Esophagus muscularis mucosa (tissue), 4 donors: ENCODE data around the gene AHRR. TPM values are rescaled to one million over a fixed set of nuclear protein-coding genes. Genes with fewer than 3 reads are reported as not detected.

Source experiments
- DNase-seq: peaks from one replicate; pipeline ENCODE4 v3.0.0-alpha.2; 2017; ENCODE audit errors: extremely low spot score
- H3K27ac ChIP-seq, 4 donors: fragments of 200-600 bp; sonication (generic); replicated peaks in 1 of 4; 1 replicate in 3 of 4; 2 replicates in 1 of 4; pipeline ENCODE4 v1.5.1; 2016 to 2019; ENCODE audit warnings: mild to moderate bottlenecking in 1 of 4
- H3K27me3 ChIP-seq, 4 donors: fragments of 200-600 bp; sonication (generic); one replicate each; pipeline versions ENCODE4 v1.5.1 to v1.6.0; 2016 to 2019
- H3K36me3 ChIP-seq, 4 donors: fragments of 200-600 bp; sonication (generic); one replicate each; pipeline ENCODE4 v1.5.1; 2016 to 2019
- H3K4me1 ChIP-seq, 4 donors: fragments of 200-600 bp; sonication (generic); one replicate each; pipeline ENCODE4 v1.5.1; 2016 to 2019
- H3K4me3 ChIP-seq, 4 donors: fragments of 200-600 bp; sonication (generic); 1 replicate in 2 of 4; 2 replicates in 2 of 4; pipeline ENCODE4 v1.5.1; 2016 to 2019; ENCODE audit warnings: mild to moderate bottlenecking in 4 of 4, moderate library complexity in 1 of 4
- H3K9me3 ChIP-seq, 4 donors: fragments of 200-600 bp; sonication (generic); 1 replicate in 3 of 4; 2 replicates in 1 of 4; pipeline ENCODE4 v1.5.1; 2016 to 2019
- EP300 ChIP-seq: sonication (generic); formaldehyde crosslinking; IDR thresholded peaks from one replicate; pipeline ENCODE4 v1.6.1; 2017; ENCODE audit warnings: antibody characterized with exemption
- POLR2A ChIP-seq: fragments of 450-650 bp; IDR thresholded peaks from one replicate; pipeline ENCODE4 v1.6.1; 2017; ENCODE audit warnings: antibody characterized with exemption, moderate library complexity, mild to moderate bottlenecking, low read depth
- POLR2AphosphoS5 ChIP-seq, 2 donors: sonication (generic); formaldehyde crosslinking; IDR thresholded peaks; one replicate each; pipeline ENCODE4 v1.6.1; 2017; ENCODE audit warnings: antibody characterized with exemption in 2 of 2
- WGBS: methylation state at CpG from one replicate; pipeline ENCODE4 v1.1.5; 2018; 5-methylcytosine and 5-hydroxymethylcytosine counted together
- intact Hi-C: fragments of 100-400 bp; cut with DNase I; formaldehyde crosslinking; loops from one replicate; pipeline ENCODE4 v1.15.1; 2023
- total RNA-seq, 4 donors: library from RNA; depleted of rRNA; stranded (reverse); fragments of >200 nt; gene quantifications; one replicate each; pipeline versions ENCODE4 v1.1.0 to v1.2.1, GENCODE V29; 2016
- TF ChIP-seq, protein P1 (sequence below), 3 experiments: fragments of 200-600 bp in 2 of 3; fragments of 450-650 bp in 1 of 3; sonication (generic) in 2 of 3; IDR thresholded peaks; one replicate each; pipeline ENCODE4 v1.5.1; 2017 to 2019; ENCODE audit warnings: antibody characterized with exemption in 3 of 3, mild to moderate bottlenecking in 2 of 3, moderate library complexity in 1 of 3

The AHRR gene
- total RNA-seq, 4 donors from 2014 or later, result 0.33 to 5.5 (median 0.86) TPM

DNA sequence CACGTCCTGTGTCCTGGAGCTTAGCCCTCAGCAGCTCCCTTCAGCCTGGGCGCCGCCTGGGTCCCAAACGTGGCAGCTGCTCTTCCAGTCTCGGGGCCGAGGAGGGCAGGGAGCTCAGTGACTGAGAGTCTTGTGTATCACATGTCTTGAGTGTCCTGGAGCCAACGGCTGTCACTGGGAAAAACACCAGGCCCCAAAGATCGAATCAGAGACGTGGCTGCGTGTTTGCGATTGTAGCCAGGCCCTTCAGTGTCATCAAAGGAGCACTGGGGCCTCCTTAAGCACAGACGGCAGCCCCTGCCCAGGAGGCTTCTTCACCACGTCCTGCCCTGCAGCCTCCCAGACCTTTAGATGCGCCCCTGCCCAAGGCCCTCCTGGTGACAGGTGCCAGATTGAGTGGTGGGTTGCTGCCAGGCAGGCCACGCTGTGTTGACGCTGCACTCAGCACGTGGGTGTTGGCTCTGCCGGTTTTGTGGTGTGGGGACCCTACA is 115.8 kb downstream of the AHRR start:
- TF ChIP-seq, protein P1, sequence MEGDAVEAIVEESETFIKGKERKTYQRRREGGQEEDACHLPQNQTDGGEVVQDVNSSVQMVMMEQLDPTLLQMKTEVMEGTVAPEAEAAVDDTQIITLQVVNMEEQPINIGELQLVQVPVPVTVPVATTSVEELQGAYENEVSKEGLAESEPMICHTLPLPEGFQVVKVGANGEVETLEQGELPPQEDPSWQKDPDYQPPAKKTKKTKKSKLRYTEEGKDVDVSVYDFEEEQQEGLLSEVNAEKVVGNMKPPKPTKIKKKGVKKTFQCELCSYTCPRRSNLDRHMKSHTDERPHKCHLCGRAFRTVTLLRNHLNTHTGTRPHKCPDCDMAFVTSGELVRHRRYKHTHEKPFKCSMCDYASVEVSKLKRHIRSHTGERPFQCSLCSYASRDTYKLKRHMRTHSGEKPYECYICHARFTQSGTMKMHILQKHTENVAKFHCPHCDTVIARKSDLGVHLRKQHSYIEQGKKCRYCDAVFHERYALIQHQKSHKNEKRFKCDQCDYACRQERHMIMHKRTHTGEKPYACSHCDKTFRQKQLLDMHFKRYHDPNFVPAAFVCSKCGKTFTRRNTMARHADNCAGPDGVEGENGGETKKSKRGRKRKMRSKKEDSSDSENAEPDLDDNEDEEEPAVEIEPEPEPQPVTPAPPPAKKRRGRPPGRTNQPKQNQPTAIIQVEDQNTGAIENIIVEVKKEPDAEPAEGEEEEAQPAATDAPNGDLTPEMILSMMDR (IDR thresholded peaks at IDR 0.05), result no peak
- TF ChIP-seq POLR2AphosphoS5 (IDR thresholded peaks at IDR 0.05), result no peak
- TF ChIP-seq POLR2A, result no peak
- no peak for TF ChIP-seq EP300
- Histone ChIP-seq H3K36me3 (no peaks in the 10 kb centered on the region), H3K27ac (no peak overlapping the region), H3K4me3 (no peak overlapping the region), H3K27me3 (peaks cover 0 to 58% (median 0%) of the 10 kb centered on the region in 4 donors), H3K4me1 (peaks cover 5 to 9% (median 6%) of the 10 kb centered on the region in 4 donors), H3K9me3 (no peaks in the 10 kb centered on the region)
- no peak for DNase-seq
- intact Hi-C loops, result no loop called here
- 73% methylated on average over 16 of the region's 18 CpGs for WGBS

- Histone ChIP-seq H3K4me3 (no peak overlapping the region), H3K27me3 (peaks cover 0 to 47% (median 0%) of the 10 kb centered on the region in 4 donors), H3K36me3 (no peaks in the 10 kb centered on the region), H3K27ac (no peak overlapping the region), H3K4me1 (peaks cover 8 to 17% (median 10%) of the 10 kb centered on the region in 4 donors), H3K9me3 (no peaks in the 10 kb centered on the region)
- 72% methylated on average over 13 of the region's 14 CpGs for WGBS
- no peak for DNase-seq
- intact Hi-C loops, result no loop called here
- TF ChIP-seq POLR2AphosphoS5 (IDR thresholded peaks at IDR 0.05), result no peak
Measured at GRCh38 chr5:438481-438981, 117.0 kb downstream of the AHRR start.

DNA sequence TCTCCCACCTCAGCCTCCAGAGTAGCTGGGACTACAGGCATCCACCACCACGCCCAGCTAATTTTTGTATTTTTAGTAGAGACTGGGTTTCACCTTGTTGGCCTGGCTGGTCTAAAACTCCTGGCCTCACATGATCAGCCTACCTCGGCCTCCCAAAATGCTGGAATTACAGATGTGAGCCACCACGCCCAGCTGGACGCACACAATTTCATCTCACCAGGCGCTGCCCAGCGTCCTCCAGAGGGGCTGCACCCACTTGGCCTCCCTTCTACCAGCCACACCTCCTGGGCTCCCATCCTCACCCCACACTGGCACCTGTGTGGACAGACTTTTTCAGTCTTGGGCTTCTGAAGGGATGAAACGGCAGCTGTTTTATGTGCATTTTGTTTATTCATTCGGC is 117.7 kb downstream of the AHRR start:
- H3K4me3 ChIP-seq, result no peak overlapping the region
- H3K27me3 ChIP-seq, result peaks cover 0 to 40% (median 0%) of the 10 kb centered on the region in 4 donors
- no peaks in the 10 kb centered on the region for H3K9me3 ChIP-seq
- no peak overlapping the region for H3K27ac ChIP-seq
- peaks cover 15 to 23% (median 16%) of the 10 kb centered on the region in 4 donors for H3K4me1 ChIP-seq
- WGBS, result 84% methylated on average over 8 of the region's 8 CpGs
- TF ChIP-seq EP300, result no peak
- no peak for TF ChIP-seq POLR2AphosphoS5 (IDR thresholded peaks at IDR 0.05)
- TF ChIP-seq POLR2A, result no peak
- TF ChIP-seq, protein P1 (IDR thresholded peaks at IDR 0.05), result no peak
- no peak for DNase-seq
- no peaks in the 10 kb centered on the region for H3K36me3 ChIP-seq
- intact Hi-C loops, result no loop called here

GRCh38 chr5:439636-440035 is 118.1 kb downstream of the AHRR start:
- Histone ChIP-seq H3K4me3 (no peak overlapping the region), H3K27ac (no peak overlapping the region), H3K36me3 (no peaks in the 10 kb centered on the region), H3K27me3 (peaks cover 0 to 36% (median 0%) of the 10 kb centered on the region in 4 donors), H3K4me1 (peaks cover 19 to 28% (median 20%) of the 10 kb centered on the region in 4 donors), H3K9me3 (no peaks in the 10 kb centered on the region)
- 82% methylated on average over 13 of the region's 14 CpGs for WGBS
- intact Hi-C loops, result loop anchor here (10.0 kb wide), 1 partner anchor 465 kb away; no protein-coding TSS in a partner anchor
- no peak for DNase-seq
- TF ChIP-seq, protein P1 (IDR thresholded peaks at IDR 0.05), result no peak
- no peak for TF ChIP-seq POLR2A

DNA sequence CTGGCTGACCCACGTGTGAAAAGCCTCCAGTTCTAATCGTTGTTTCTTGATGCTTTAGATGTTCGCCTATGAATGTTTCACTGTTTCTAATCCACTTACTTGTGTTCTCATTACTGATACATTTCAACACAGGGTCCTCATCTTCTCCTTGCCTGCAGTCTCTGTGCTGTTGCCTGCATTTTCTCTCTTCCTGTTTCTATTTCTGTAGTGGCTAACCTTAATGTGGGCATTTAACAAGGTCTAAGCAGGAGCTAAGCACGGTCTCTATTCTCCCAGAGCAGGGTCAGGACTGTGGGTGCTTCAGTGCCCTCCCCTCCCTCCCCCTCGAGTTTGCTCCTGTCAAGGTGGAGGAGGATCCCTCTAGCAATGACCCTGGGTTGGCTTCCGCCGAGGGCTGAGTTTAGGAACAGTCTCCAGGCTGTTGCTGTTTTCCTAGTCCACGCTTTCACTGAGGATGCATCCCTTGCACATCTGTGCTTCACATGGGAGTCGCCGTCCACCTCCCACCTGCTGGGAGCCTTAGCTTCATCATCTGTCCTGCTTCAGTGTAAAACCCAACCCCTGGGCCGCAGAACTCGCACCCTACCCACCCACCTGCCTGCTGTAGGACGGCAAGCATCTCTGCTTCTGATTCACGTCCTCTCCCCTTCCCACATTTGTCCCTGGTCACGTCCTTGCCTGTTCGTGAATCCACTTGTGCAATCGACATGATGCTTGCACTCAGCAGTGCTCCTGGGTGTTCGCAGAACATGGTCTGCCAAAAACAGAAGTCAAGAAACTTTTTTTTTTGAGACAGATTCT is 119.1 kb downstream of the AHRR start:
- 82% methylated on average over 18 of the region's 18 CpGs for WGBS
- H3K9me3 ChIP-seq, result no peaks in the 10 kb centered on the region
- H3K4me1 ChIP-seq, result peaks cover 19 to 33% (median 22%) of the 10 kb centered on the region in 4 donors
- intact Hi-C loops, result loop anchor here (10.0 kb wide), 1 partner anchor 464 kb away; no protein-coding TSS in a partner anchor
- peaks cover 0 to 27% (median 0%) of the 10 kb centered on the region in 4 donors for H3K27me3 ChIP-seq
- no peak for TF ChIP-seq POLR2A
- TF ChIP-seq, protein P1 (IDR thresholded peaks at IDR 0.05), result no peak
- TF ChIP-seq POLR2AphosphoS5 (IDR thresholded peaks at IDR 0.05), result no peak
- no peak for TF ChIP-seq EP300
- peaks cover 0 to under 1% (median 0%) of the 10 kb centered on the region in 4 donors for H3K36me3 ChIP-seq
- no peak overlapping the region for H3K27ac ChIP-seq
- no peak for DNase-seq
- H3K4me3 ChIP-seq, result no peak overlapping the region
